Measurements from ENCODE around the gene RBP5.

RBP5 gene

GRCh38 chr12:7101047-7101693 lies 27.5 kb downstream of the RBP5 start:
- DNase-seq (ENCODE audit: low spot score), result no peak

- DNase-seq (ENCODE audit: low spot score), result no peak
Observed at GRCh38 chr12:7100239-7100638, 28.4 kb downstream of the RBP5 start.

DNA sequence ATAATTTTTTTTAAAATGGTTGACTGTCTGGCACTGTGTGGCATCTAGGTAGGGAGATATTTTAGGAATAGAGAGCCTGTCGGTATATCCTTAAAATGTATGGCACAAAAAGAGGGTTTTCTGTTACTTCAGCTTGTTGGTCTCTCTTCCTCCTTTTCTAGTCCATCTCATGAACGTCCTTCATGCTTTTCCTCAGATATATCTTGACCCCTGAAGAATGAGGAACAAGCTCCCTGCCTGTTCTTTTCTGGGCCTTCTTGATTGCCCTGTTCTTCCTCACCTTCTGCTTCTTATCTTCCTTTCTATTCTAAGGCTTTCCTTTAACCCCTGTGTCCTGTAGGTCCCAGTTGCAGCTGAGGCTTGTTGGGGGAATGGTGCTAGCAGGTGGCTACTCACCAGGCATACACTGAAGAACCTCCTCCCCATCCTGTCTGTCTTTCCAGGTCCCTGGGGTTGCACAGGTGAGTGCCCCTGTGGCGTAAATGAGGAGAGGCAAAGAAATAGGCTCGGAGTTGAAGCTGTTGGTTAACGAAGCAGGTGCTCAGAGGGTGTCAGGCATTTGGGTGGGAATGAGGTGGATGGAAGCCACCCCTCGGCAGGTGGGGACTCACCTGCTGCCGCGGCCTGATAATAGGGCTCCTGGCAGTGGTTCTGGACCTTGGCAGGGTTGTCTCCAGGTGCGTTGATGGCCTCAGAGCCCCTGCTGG lies 29.2 kb downstream of the RBP5 start:
- no peak for DNase-seq (ENCODE audit: low spot score)

- DNase-seq (ENCODE audit: low spot score), result no peak
Observed at GRCh38 chr12:7096979-7097378, 31.7 kb downstream of the RBP5 start.

GRCh38 chr12:7096006-7096932 lies 32.4 kb downstream of the RBP5 start:
- no peak for DNase-seq (ENCODE audit: low spot score)

DNA sequence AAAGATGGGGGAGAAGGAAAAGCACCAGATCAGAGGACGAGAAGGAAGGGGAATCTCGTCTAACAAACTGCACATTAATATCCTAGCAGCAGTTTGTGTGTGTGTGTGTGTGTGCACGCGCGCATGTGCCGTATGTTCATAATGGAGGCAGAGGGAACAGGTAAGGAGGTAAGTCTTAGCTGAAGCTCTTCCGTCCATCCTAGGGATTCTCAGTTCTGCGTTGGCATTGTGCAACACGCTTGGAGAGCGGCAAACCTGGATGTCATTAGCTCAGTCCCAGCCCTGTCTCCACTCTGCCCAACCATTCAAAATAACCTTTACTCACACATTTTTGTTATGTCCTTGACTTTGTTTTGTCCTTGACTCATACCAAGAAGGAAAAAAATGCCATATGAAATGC lies 34.8 kb downstream of the RBP5 start:
- no peak for DNase-seq (ENCODE audit: low spot score)

DNA sequence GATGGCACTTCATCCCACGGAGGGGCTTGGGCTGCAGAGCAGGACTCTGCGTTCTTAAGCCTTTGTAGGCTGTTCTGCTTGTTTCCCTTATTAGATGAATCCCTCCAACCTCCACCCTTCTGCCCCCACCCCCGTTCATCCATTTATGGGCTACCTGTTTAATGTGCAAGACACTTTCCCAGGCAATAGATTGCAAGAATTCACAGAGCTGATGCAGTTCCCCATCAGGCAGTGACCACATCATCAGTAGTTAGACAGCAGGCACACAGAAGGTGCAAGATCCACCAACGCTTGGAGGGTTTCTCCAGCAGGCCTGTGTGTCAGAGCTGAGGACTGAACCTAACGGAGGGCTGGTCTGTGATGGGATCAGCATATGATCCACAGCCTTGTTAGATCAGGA lies 35.2 kb downstream of the RBP5 start:
- DNase-seq (ENCODE audit: low spot score), result no peak

DNA sequence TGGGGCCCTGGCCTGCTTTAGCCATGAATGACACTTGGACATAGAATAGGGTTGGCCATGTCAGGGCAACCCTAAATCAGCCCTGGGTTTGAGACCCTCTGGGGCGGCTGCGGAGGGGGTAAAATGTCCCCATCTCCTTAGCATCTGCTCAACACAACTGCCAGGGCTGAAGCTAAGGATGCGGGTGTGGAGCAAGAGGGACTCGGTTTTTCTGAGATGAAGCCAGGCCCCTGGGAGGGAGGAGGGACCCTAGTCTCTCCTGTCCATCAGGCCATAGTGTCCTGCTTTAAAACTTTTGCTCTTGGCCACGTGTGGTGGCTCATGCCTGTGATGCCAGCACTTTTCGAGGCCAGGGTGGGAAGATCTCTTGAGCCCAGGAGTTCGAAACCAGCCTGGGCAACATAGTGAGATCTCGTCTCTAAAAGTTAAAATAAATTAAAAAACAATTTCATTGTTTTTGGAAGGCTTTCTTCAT lies 35.7 kb downstream of the RBP5 start:
- no peak for DNase-seq (ENCODE audit: low spot score)

DNA sequence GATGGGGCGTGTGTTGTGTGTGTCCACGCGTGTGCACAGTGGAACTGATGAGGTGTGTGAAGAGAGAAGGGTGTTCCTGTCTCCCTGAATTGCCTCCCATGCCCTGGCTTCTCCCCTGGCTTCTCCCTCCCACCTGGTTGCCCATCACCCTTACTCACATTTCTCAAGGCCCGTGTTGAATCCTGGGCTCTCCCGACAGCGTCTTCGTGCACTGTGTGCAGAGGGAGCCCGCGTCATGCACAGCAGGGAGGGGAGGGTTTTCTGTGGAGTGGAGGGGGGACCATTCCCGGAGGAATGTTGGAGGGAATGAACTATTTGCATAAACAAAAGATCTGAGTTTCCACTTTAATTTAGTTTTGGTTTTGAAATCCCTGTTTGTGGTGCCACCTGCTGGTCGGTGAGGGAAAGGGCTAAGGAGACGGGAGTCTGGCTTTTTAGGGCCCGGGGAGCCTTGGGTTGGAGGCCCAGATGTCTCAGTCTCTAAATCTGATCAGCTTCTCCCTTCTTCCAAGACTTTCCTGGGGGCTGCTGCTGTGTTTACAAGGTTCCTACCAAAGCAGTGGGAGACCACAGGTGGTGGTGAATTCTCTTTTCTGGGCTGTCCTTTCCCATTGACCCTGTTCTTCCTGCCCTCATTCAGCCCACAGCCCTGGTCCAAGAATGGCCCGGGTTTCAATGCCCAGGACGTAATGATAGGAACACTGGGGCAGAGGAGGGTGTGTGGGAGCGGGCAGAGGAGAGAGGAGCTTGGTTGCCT lies 36.3 kb downstream of the RBP5 start, which contains the start of gene C1R:
C1R (minus strand) TSS at position 217 of the 757 bp plus-strand sequence; CDS start at position 160, 57 bp downstream.
- DNase-seq (ENCODE audit: low spot score), result peak; percentile 67

GRCh38 chr12:7091660-7092228 lies 36.9 kb downstream of the RBP5 start:
- no peak for DNase-seq (ENCODE audit: low spot score)

DNA sequence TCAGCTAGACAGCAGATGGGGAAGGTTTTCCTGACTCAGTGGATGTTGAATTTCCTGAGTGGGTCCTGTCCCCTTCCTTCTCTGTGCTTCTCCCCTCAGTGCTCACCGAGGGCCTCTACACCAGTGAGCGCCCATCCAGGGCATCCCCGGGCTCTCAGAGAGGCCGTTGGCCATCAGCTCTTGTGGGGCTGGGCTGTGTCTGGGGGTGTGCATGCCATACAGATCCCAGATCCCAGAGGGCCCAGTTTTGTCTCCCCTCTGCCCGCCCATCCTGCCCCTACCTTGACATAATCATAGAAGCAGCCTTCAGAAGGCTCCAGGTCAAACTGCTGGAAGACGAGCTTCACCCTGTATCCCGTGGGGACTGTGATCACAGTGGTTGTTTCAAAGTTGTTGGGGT lies 37.5 kb downstream of the RBP5 start:
- DNase-seq (ENCODE audit: low spot score), result no peak

GRCh38 chr12:7090222-7090998 lies 38.3 kb downstream of the RBP5 start:
- peak; percentile 20 for DNase-seq (ENCODE audit: low spot score)

GRCh38 chr12:7089196-7089871 lies 39.4 kb downstream of the RBP5 start:
- no peak for DNase-seq (ENCODE audit: low spot score)

DNA sequence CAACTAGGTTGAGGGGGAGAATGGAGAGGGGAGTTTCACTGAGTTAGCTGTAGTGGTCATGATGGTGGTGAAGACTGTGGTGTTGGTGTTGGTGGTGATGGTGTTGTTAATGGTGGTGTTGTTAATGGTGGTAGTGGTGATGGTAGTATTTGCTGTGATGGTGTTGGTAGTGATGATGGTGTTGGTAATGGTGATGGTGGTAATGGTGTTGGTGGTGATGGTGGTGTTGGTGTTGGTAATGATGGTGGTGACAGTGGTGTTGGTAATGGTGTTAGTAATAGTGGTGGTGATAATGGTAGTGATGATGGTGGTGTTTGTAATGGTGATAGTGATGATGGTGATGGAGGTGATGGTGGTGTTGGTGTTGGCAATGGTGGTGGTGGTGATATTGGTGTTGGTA lies 45.6 kb downstream of the RBP5 start:
- DNase-seq (ENCODE audit: low spot score), result no peak

GRCh38 chr12:7081037-7081436 lies 47.7 kb downstream of the RBP5 start:
- DNase-seq (ENCODE audit: low spot score), result no peak

- DNase-seq (ENCODE audit: low spot score), result peak; percentile 49
Observed at GRCh38 chr12:7079826-7080125, 48.9 kb downstream of the RBP5 start.

DNA sequence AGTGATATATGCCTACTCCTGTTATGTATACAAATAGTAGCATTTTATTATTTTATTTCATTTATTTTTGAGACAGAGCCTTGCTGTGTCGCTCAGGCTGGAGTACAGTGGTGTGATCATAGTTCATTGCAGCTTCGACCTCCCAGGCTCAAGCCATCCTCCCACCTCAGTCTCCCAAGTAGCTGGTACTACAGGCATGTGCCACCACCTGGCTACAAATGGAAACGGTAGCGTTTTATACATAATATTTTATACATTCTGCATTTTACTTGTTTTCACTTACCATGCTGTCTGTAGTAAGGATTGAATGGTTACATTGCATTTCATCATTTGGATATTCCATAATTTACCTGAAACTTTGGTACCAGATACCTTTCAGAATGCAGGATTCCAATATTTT lies 50.5 kb downstream of the RBP5 start:
- no peak for DNase-seq (ENCODE audit: low spot score)

GRCh38 chr12:7076493-7076892 lies 52.2 kb downstream of the RBP5 start:
- no peak for DNase-seq (ENCODE audit: low spot score)

GRCh38 chr12:7075939-7076338 lies 52.8 kb downstream of the RBP5 start:
- DNase-seq (ENCODE audit: low spot score), result no peak

DNA sequence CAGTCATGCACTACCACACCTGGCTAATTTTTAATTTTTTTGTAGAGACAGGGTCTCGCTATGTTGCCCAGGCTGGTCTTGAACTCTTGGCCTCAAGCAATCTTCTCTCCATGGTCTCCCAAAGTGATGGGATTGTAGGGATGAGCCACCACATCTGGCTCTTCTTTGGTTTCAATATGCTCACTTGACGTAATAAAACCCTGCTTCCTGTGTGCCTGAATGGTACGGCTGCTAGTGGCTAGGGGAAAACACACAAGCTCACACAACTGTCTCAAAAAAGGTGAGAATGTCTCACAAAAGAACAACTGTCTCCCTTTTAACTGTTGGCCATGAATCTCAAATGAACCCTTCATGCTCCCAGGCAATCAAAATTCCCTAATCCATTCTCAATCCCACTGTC lies 53.2 kb downstream of the RBP5 start:
- DNase-seq (ENCODE audit: low spot score), result no peak

All from kidney tubule cell (primary cell).